CD4-positive, alpha-beta T cell (primary cell): ENCODE data around the gene C9orf43. TPM values are rescaled to one million over a fixed set of nuclear protein-coding genes. Genes with fewer than 3 reads are reported as not detected.

Source experiments
- ATAC-seq: fragments of 200-7000 bp; cut with Tn5 transposase; one replicate; pipeline ENCODE4 v1.10.0; 2022; ENCODE audit warnings: mild to moderate bottlenecking; ENCODE audit not compliant: poor library complexity
- CTCF ChIA-PET: fragments of 350-600 bp; sonication (Branson Sonifier 250); formaldehyde crosslinking; loops from one replicate; lab custom pipeline; 2021; ENCODE audit warnings: antibody characterized with exemption, inconsistent platforms; lab: Charles Lee
- POLR2A ChIA-PET: fragments of 350-600 bp; sonication (Branson Sonifier 250); formaldehyde crosslinking; loops from one replicate; lab custom pipeline; 2021; ENCODE audit warnings: antibody characterized with exemption, inconsistent platforms; lab: Charles Lee
- DNase-seq, 14 experiments: peaks; one replicate each; pipeline ENCODE4 v3.0.0-alpha.2; 2013 to 2020; ENCODE audit warnings: mixed read lengths in 2 of 14
- H3K27ac ChIP-seq, 2 donors: one replicate each; pipeline versions ENCODE4 v1.5.1 to v1.7.0; 2013; ENCODE audit warnings: low read length in 2 of 2, low read depth in 1 of 2, mild to moderate bottlenecking in 1 of 2
- H3K27me3 ChIP-seq, 2 experiments: 1 replicate in 1 of 2; 2 replicates in 1 of 2; pipeline versions ENCODE4 v1.6.1 to v1.7.0; 2013; ENCODE audit warnings: low read length in 2 of 2, control low read depth in 1 of 2, mild to moderate bottlenecking in 1 of 2, moderate library complexity in 1 of 2; ENCODE audit not compliant: insufficient read depth in 2 of 2, control insufficient read depth in 1 of 2
- H3K36me3 ChIP-seq: one replicate; pipeline ENCODE4 v1.6.1; 2013; ENCODE audit warnings: low read length, control low read depth; ENCODE audit not compliant: insufficient read depth
- H3K4me1 ChIP-seq: one replicate; pipeline ENCODE4 v1.6.1; 2013; ENCODE audit warnings: low read length, control low read depth; ENCODE audit not compliant: insufficient read depth
- H3K4me3 ChIP-seq: one replicate; pipeline ENCODE4 v1.5.1; 2013; ENCODE audit warnings: mild to moderate bottlenecking, low read length, moderate library complexity
- H3K9me3 ChIP-seq, 2 experiments: 1 replicate in 1 of 2; 2 replicates in 1 of 2; pipeline versions ENCODE4 v1.6.1 to v1.7.0; 2013; ENCODE audit warnings: low read length in 2 of 2, mild to moderate bottlenecking in 2 of 2, control low read depth in 1 of 2, moderate library complexity in 1 of 2; ENCODE audit not compliant: control insufficient read depth in 1 of 2, insufficient read depth in 1 of 2
- H3K27ac Mint-ChIP-seq: one replicate; pipeline ENCODE4 v1.8.0; 2020; ENCODE audit warnings: mixed read lengths
- H3K27me3 Mint-ChIP-seq: one replicate; pipeline ENCODE4 v1.8.0; 2021; ENCODE audit warnings: mixed read lengths
- H3K36me3 Mint-ChIP-seq: one replicate; pipeline ENCODE4 v1.8.0; 2021; ENCODE audit warnings: low read depth, mixed read lengths
- H3K4me1 Mint-ChIP-seq: one replicate; pipeline ENCODE4 v1.8.0; 2021; ENCODE audit warnings: low read depth, mixed read lengths
- H3K4me3 Mint-ChIP-seq: one replicate; pipeline ENCODE4 v1.8.0; 2020; ENCODE audit warnings: mild to moderate bottlenecking, mixed read lengths
- H3K9me3 Mint-ChIP-seq: one replicate; pipeline ENCODE4 v1.8.0; 2020; ENCODE audit warnings: mixed read lengths
- CTCF ChIP-seq: fragments of 200-600 bp; IDR thresholded peaks from one replicate; pipeline ENCODE4 v1.8.0; 2022; ENCODE audit warnings: antibody characterized with exemption, mild to moderate bottlenecking
- intact Hi-C, 2 experiments: fragments of 100-400 bp; cut with DNase I in 1 of 2; cut with micrococcal nuclease in 1 of 2; formaldehyde crosslinking; loops; one replicate each; pipeline versions ENCODE4 v1.15.1 to v1.9.0; 2023 to 2025; cut with DNase I, micrococcal nuclease
- total RNA-seq, 174 experiments: library from RNA in 2 of 174; stranded (reverse) in 2 of 174; gene quantifications; one replicate each; pipeline ENCODE4 v1.2.3 and lab custom pipeline; 2021 to 2026

C9orf43 gene
- total RNA-seq, 2 experiments from 2014 or later: 0.60 to 0.95 TPM

- H3K4me1 ChIP-seq: peaks cover 19% of the 10 kb centered on the region
- ChIA-PET CTCF (interaction anchor here (1.2 to 3.2 kb wide), 4 partner anchors 8 to 173 kb away, joined by 3 to 37 read pairs (median 5); partner anchors contain the start of genes ALAD, CDC26 and PRPF4), POLR2A (interaction anchor here (0.8 to 3.8 kb wide), 16 partner anchors 9 to 1778 kb away, joined by 3 to 59 read pairs (median 10); partner anchors contain the start of genes ALAD, CDC26, DNAJC25 and FKBP15)
- Mint-ChIP-seq H3K36me3 (peaks cover 43% of the 10 kb centered on the region), H3K9me3 (no peaks in the 10 kb centered on the region), H3K27me3 (no peaks in the 10 kb centered on the region), H3K4me1 (peaks cover 37% of the 10 kb centered on the region), H3K4me3 (peak overlapping the region; percentile 99), H3K27ac (peak overlapping the region; percentile 94)
- DNase-seq (no peak), ATAC-seq (no peak)
- H3K36me3 ChIP-seq: peaks cover 16% of the 10 kb centered on the region
- TF ChIP-seq CTCF: no peak
- peak overlapping the region; percentile 74 to 94 for H3K27ac ChIP-seq
- H3K27me3 ChIP-seq: no peaks in the 10 kb centered on the region
- peak overlapping the region; percentile 83 for H3K4me3 ChIP-seq
- H3K9me3 ChIP-seq: no peaks in the 10 kb centered on the region
- intact Hi-C loops: loop anchor here (2.0 to 10.0 kb wide), 3 partner anchors 65 to 255 kb away; partner anchors contain the start of genes BSPRY (in 1 of the 2), CDC26 (in 1 of the 2), PRPF4 (in 1 of the 2) and SLC31A2 (in 1 of the 2)
Measured at GRCh38 chr9:113409481-113409880, 1.1 kb upstream of the C9orf43 start.

- Histone ChIP-seq H3K36me3 (peaks cover 16% of the 10 kb centered on the region), H3K4me1 (peaks cover 19% of the 10 kb centered on the region), H3K27ac (peak overlapping the region; percentile 74 to 94), H3K4me3 (peak overlapping the region; percentile 83), H3K9me3 (no peaks in the 10 kb centered on the region), H3K27me3 (no peaks in the 10 kb centered on the region)
- no peak for DNase-seq
- TF ChIP-seq CTCF: no peak
- ChIA-PET POLR2A (interaction anchor here (0.7 to 3.8 kb wide), 19 partner anchors 9 to 1779 kb away, joined by 3 to 59 read pairs (median 8); partner anchors contain the start of genes ALAD, CDC26, DNAJC25 and FKBP15), CTCF (interaction anchor here (1.2 to 3.2 kb wide), 3 partner anchors 9 to 172 kb away, joined by 5 to 37 read pairs (median 5); partner anchors contain the start of genes ALAD, CDC26 and PRPF4)
- Mint-ChIP-seq H3K27ac (peak overlapping the region; percentile 94), H3K4me1 (peaks cover 37% of the 10 kb centered on the region), H3K9me3 (no peaks in the 10 kb centered on the region), H3K36me3 (peaks cover 43% of the 10 kb centered on the region), H3K27me3 (no peaks in the 10 kb centered on the region), H3K4me3 (peak overlapping the region; percentile 99)
- intact Hi-C loops: loop anchor here (1.0 to 10.0 kb wide), 8 partner anchors 9 to 1205 kb away; partner anchors contain the start of genes ALAD (in 2 of the 2), SLC31A2 (in 2 of the 2), BSPRY (in 1 of the 2) and CDC26 (in 1 of the 2)
- ATAC-seq: peak; percentile 10
Measured at GRCh38 chr9:113409883-113410206, 702 bp upstream of the C9orf43 start.

- Mint-ChIP-seq H3K9me3 (no peaks in the 10 kb centered on the region), H3K27ac (no peak overlapping the region), H3K36me3 (no peaks in the 10 kb centered on the region), H3K4me3 (no peak overlapping the region), H3K4me1 (no peaks in the 10 kb centered on the region), H3K27me3 (no peaks in the 10 kb centered on the region)
- ATAC-seq (no peak), DNase-seq (no peak)
- no peak overlapping the region for H3K27ac ChIP-seq
- ChIA-PET POLR2A (no interaction called here), CTCF (interaction anchor here (0.8 kb wide), 1 partner anchor 241 kb away, joined by 3 read pairs; no protein-coding TSS in a partner anchor)
- no peak for TF ChIP-seq CTCF
- H3K4me3 ChIP-seq: no peak overlapping the region
- H3K27me3 ChIP-seq: no peaks in the 10 kb centered on the region
- intact Hi-C loops: loop anchor here in 1 of 2 experiments (10.0 kb wide), 1 partner anchor 1199 kb away; the partner anchor contains the start of gene TMEM268
- H3K9me3 ChIP-seq: no peaks in the 10 kb centered on the region
- H3K4me1 ChIP-seq: peaks cover 7% of the 10 kb centered on the region
- no peaks in the 10 kb centered on the region for H3K36me3 ChIP-seq
Measured at GRCh38 chr9:113416149-113416721, 5.7 kb downstream of the C9orf43 start.
